Measurements from ENCODE around the gene EPS8L2. TPM values are rescaled to one million over a fixed set of nuclear protein-coding genes. Genes with fewer than 3 reads are reported as not detected.

EPS8L2 gene
- total RNA-seq, 1 experiment from 2014 or later = not detected

GRCh38 chr11:704228-704674 lies 1.8 kb upstream of the EPS8L2 start:
- Histone ChIP-seq H3K9me3 (replicated peaks) (no peaks in the 10 kb centered on the region), H3K4me3 (no peak overlapping the region), H3K4me1 (replicated peaks) (no peaks in the 10 kb centered on the region; the same call in 1 of the 2 replicates), H3K36me3 (no peaks in the 10 kb centered on the region), H3K27me3 (replicated peaks) (no peaks in the 10 kb centered on the region), H3K27ac (no peak overlapping the region)
- DNase-seq (ENCODE audit: low read depth in 1 of 2, low spot score in 2 of 2) = no peak

- no peak overlapping the region for H3K27ac ChIP-seq
- H3K4me1 ChIP-seq (replicated peaks) = no peaks in the 10 kb centered on the region; the same call in 1 of the 2 replicates
- DNase-seq (ENCODE audit: low read depth in 1 of 2, low spot score in 2 of 2) = no peak
- no peak overlapping the region for H3K4me3 ChIP-seq
- H3K27me3 ChIP-seq (replicated peaks) = no peaks in the 10 kb centered on the region
- H3K9me3 ChIP-seq (replicated peaks) = no peaks in the 10 kb centered on the region
- H3K36me3 ChIP-seq = no peaks in the 10 kb centered on the region
Measured at GRCh38 chr11:704781-705645, 1.0 kb upstream of the EPS8L2 start.

GRCh38 chr11:706439-706956 lies 467 bp downstream of the EPS8L2 start:
- no peak for DNase-seq (ENCODE audit: low read depth in 1 of 2, low spot score in 2 of 2)
- H3K27ac ChIP-seq = no peak overlapping the region
- H3K9me3 ChIP-seq (replicated peaks) = no peaks in the 10 kb centered on the region
- H3K36me3 ChIP-seq = no peaks in the 10 kb centered on the region
- H3K4me1 ChIP-seq (replicated peaks) = no peaks in the 10 kb centered on the region; the same call in 1 of the 2 replicates
- no peaks in the 10 kb centered on the region for H3K27me3 ChIP-seq (replicated peaks)
- H3K4me3 ChIP-seq = no peak overlapping the region

GRCh38 chr11:706957-707816 lies 1.2 kb downstream of the EPS8L2 start:
- Histone ChIP-seq H3K4me1 (replicated peaks) (no peaks in the 10 kb centered on the region; the same call in 1 of the 2 replicates), H3K27ac (no peak overlapping the region), H3K9me3 (replicated peaks) (no peaks in the 10 kb centered on the region), H3K4me3 (no peak overlapping the region), H3K36me3 (no peaks in the 10 kb centered on the region), H3K27me3 (replicated peaks) (no peaks in the 10 kb centered on the region)
- no peak for DNase-seq (ENCODE audit: low read depth in 1 of 2, low spot score in 2 of 2)

GRCh38 chr11:707817-708420 lies 1.9 kb downstream of the EPS8L2 start:
- Histone ChIP-seq H3K27ac (no peak overlapping the region), H3K4me1 (replicated peaks) (no peaks in the 10 kb centered on the region; the same call in 1 of the 2 replicates), H3K36me3 (no peaks in the 10 kb centered on the region), H3K9me3 (replicated peaks) (no peaks in the 10 kb centered on the region), H3K4me3 (no peak overlapping the region), H3K27me3 (replicated peaks) (no peaks in the 10 kb centered on the region)
- DNase-seq (ENCODE audit: low read depth in 1 of 2, low spot score in 2 of 2) = no peak

- Histone ChIP-seq H3K9me3 (replicated peaks) (no peaks in the 10 kb centered on the region), H3K27me3 (replicated peaks) (no peaks in the 10 kb centered on the region), H3K4me1 (replicated peaks) (no peaks in the 10 kb centered on the region; the same call in 1 of the 2 replicates), H3K4me3 (no peak overlapping the region), H3K27ac (no peak overlapping the region), H3K36me3 (no peaks in the 10 kb centered on the region)
- no peak for DNase-seq (ENCODE audit: low read depth in 1 of 2, low spot score in 2 of 2)
Measured at GRCh38 chr11:708511-708910, 2.5 kb downstream of the EPS8L2 start.

GRCh38 chr11:709109-709997 lies 3.3 kb downstream of the EPS8L2 start:
- Histone ChIP-seq H3K9me3 (replicated peaks) (no peaks in the 10 kb centered on the region), H3K36me3 (no peaks in the 10 kb centered on the region), H3K4me1 (replicated peaks) (no peaks in the 10 kb centered on the region; the same call in 1 of the 2 replicates), H3K27me3 (replicated peaks) (no peaks in the 10 kb centered on the region), H3K27ac (no peak overlapping the region), H3K4me3 (no peak overlapping the region)
- no peak for DNase-seq (ENCODE audit: low read depth in 1 of 2, low spot score in 2 of 2)

- DNase-seq (ENCODE audit: low read depth in 1 of 2, low spot score in 2 of 2) = no peak
- H3K4me3 ChIP-seq = no peak overlapping the region
- no peak overlapping the region for H3K27ac ChIP-seq
- no peaks in the 10 kb centered on the region for H3K36me3 ChIP-seq
- H3K4me1 ChIP-seq (replicated peaks) = no peaks in the 10 kb centered on the region
- no peaks in the 10 kb centered on the region for H3K9me3 ChIP-seq (replicated peaks)
- peaks cover 5% of the 10 kb centered on the region; the same call in 1 of the 2 replicates for H3K27me3 ChIP-seq (replicated peaks)
Measured at GRCh38 chr11:714436-714835, 8.4 kb downstream of the EPS8L2 start.

- DNase-seq (ENCODE audit: low read depth in 1 of 2, low spot score in 2 of 2) = no peak
- H3K9me3 ChIP-seq (replicated peaks) = no peaks in the 10 kb centered on the region
- H3K4me3 ChIP-seq = no peak overlapping the region
- H3K4me1 ChIP-seq (replicated peaks) = no peaks in the 10 kb centered on the region
- H3K27ac ChIP-seq = no peak overlapping the region
- H3K27me3 ChIP-seq (replicated peaks) = peaks cover 27% of the 10 kb centered on the region
- no peaks in the 10 kb centered on the region for H3K36me3 ChIP-seq
Measured at GRCh38 chr11:719214-720016, 13.4 kb downstream of the EPS8L2 start.

- H3K27me3 ChIP-seq (replicated peaks) = peaks cover 27% of the 10 kb centered on the region
Measured at GRCh38 chr11:720017-720641, 14.1 kb downstream of the EPS8L2 start.

GRCh38 chr11:720642-721246 lies 14.7 kb downstream of the EPS8L2 start:
- H3K9me3 ChIP-seq (replicated peaks) = no peaks in the 10 kb centered on the region
- no peaks in the 10 kb centered on the region for H3K36me3 ChIP-seq
- no peak for DNase-seq (ENCODE audit: low read depth in 1 of 2, low spot score in 2 of 2)
- no peak overlapping the region for H3K4me3 ChIP-seq
- no peaks in the 10 kb centered on the region for H3K4me1 ChIP-seq (replicated peaks)
- H3K27ac ChIP-seq = no peak overlapping the region
- H3K27me3 ChIP-seq (replicated peaks) = peaks cover 27% of the 10 kb centered on the region

More at GRCh38 chr11:720017-720641, 14.1 kb downstream of the EPS8L2 start:
- H3K4me3 ChIP-seq = no peak overlapping the region
- no peak overlapping the region for H3K27ac ChIP-seq
- H3K4me1 ChIP-seq (replicated peaks) = no peaks in the 10 kb centered on the region
- no peak for DNase-seq (ENCODE audit: low read depth in 1 of 2, low spot score in 2 of 2)
- H3K36me3 ChIP-seq = no peaks in the 10 kb centered on the region
- no peaks in the 10 kb centered on the region for H3K9me3 ChIP-seq (replicated peaks)

Measured in SJSA1 (cell line).